Measurements from ENCODE around the gene TP53INP2. TPM values are rescaled to one million over a fixed set of nuclear protein-coding genes. Genes with fewer than 3 reads are reported as not detected.

The TP53INP2 gene
- total and polyA plus RNA-seq, 12 donors: 31.7 to 174 (median 129) TPM

- Histone ChIP-seq H3K4me3 (no peak overlapping the region), H3K4me1 (no peaks in the 10 kb centered on the region), H3K9me3 (peaks cover 0 to 8% (median 0%) of the 10 kb centered on the region in 11 donors), H3K27ac (no peak overlapping the region), H3K36me3 (no peaks in the 10 kb centered on the region), H3K27me3 (no peaks in the 10 kb centered on the region)
- TF ChIP-seq CTCF (IDR thresholded peaks at IDR 0.05): no peak
- WGBS, 2 donors: 100% methylated on average over 1 of the region's 1 CpG
- DNase-seq (no peak), ATAC-seq (no peak)
- intact Hi-C loops (cut with DNase I): no loop called here
Observed at GRCh38 chr20:34669094-34669493, 35.0 kb upstream of the TP53INP2 start.

- Histone ChIP-seq H3K4me3 (no peak overlapping the region), H3K9me3 (peaks cover 0 to 8% (median 0%) of the 10 kb centered on the region in 11 donors), H3K27ac (no peak overlapping the region), H3K27me3 (no peaks in the 10 kb centered on the region), H3K36me3 (no peaks in the 10 kb centered on the region), H3K4me1 (peaks cover 0 to 20% (median 11%) of the 10 kb centered on the region in 9 donors)
- TF ChIP-seq CTCF (IDR thresholded peaks at IDR 0.05): no peak
- no peak for DNase-seq
- no peak for ATAC-seq
- WGBS, 2 donors: 91 to 94% methylated on average over 5 of the region's 5 CpGs
- intact Hi-C loops (cut with DNase I): no loop called here
Observed at GRCh38 chr20:34673412-34673811, 30.7 kb upstream of the TP53INP2 start.

- Histone ChIP-seq H3K4me1 (peaks cover 0 to 20% (median 11%) of the 10 kb centered on the region in 9 donors), H3K27me3 (no peaks in the 10 kb centered on the region), H3K4me3 (peak overlapping the region in 3 of 10 donors; percentile 75 to 78 (median 76)), H3K9me3 (no peaks in the 10 kb centered on the region), H3K27ac (peak overlapping the region in 1 of 10 donors; percentile 76), H3K36me3 (no peaks in the 10 kb centered on the region)
- WGBS, 2 donors: 24 to 29% methylated on average over 3 of the region's 3 CpGs
- TF ChIP-seq CTCF (IDR thresholded peaks at IDR 0.05): no peak
- DNase-seq (no peak), ATAC-seq (no peak)
- intact Hi-C loops (cut with DNase I): loop anchor here in 2 of 10 donors (5.0 kb wide), 2 partner anchors 38 to 68 kb away; no protein-coding TSS in a partner anchor
Observed at GRCh38 chr20:34675561-34675960, 28.6 kb upstream of the TP53INP2 start.

GRCh38 chr20:34675993-34676641, 28.0 kb upstream of the TP53INP2 start:
- no peak for DNase-seq
- intact Hi-C loops (cut with DNase I): loop anchor here in 3 of 10 donors (2.0 to 5.0 kb wide), 3 partner anchors 29 to 69 kb away; partner anchors contain the start of gene TP53INP2 (in 1 of the 3)
- Histone ChIP-seq H3K27ac (peak overlapping the region in 9 of 10 donors; percentile 53 to 89 (median 79)), H3K27me3 (no peaks in the 10 kb centered on the region), H3K4me3 (peak overlapping the region; percentile 50 to 84 (median 76)), H3K4me1 (peaks cover 0 to 20% (median 11%) of the 10 kb centered on the region in 9 donors), H3K9me3 (no peaks in the 10 kb centered on the region), H3K36me3 (no peaks in the 10 kb centered on the region)
- WGBS, 2 donors: 1% methylated on average over 14 of the region's 14 CpGs
- TF ChIP-seq CTCF (IDR thresholded peaks at IDR 0.05): no peak
- ATAC-seq: no peak

Data from heart right ventricle (tissue), 16 donors.